ENCODE data around the gene LARP6. TPM values are rescaled to one million over a fixed set of nuclear protein-coding genes. Genes with fewer than 3 reads are reported as not detected.
"Not testable (repeated sequence)": the region's sequence is repeated elsewhere in the genome, so short reads cannot be mapped to it uniquely, and the experiment has no call there.

Gene LARP6
- total RNA-seq, 1 experiment from 2014 or later, result 66.3 TPM

- ChIA-PET CTCF (interaction anchor here (0.6 to 1.6 kb wide), 9 partner anchors 22 to 1134 kb away, joined by 4 to 11 read pairs (median 4); no protein-coding TSS in a partner anchor), POLR2A (interaction anchor here (0.6 to 1.3 kb wide), 7 partner anchors 11 to 125 kb away, joined by 3 to 7 read pairs (median 4); partner anchors contain the start of gene UACA)
- intact Hi-C loops (cut with micrococcal nuclease; ENCODE audit: unreplicated experiment), result loop anchor here (5.0 kb wide), 2 partner anchors 49 to 134 kb away; partner anchors contain the start of gene UACA
- DNase-seq (ENCODE audit: low read depth, low spot score), result no peak
- Histone ChIP-seq H3K9me3 (ENCODE audit: control insufficient read depth, insufficient read depth, low read depth, low read length) (no peaks in the 10 kb centered on the region; the same call in 1 of the 2 replicates), H3K36me3 (ENCODE audit: control insufficient read depth, insufficient read depth, low read length) (no peaks in the 10 kb centered on the region), H3K4me1 (ENCODE audit: control insufficient read depth, insufficient read depth, low read length) (peaks cover 30% of the 10 kb centered on the region), H3K27me3 (ENCODE audit: control insufficient read depth, insufficient read depth, low read length) (no peaks in the 10 kb centered on the region), H3K27ac (ENCODE audit: low read length) (peak overlapping the region; percentile 74), H3K4me3 (ENCODE audit: low read depth in 2 of 2, low read length in 2 of 2) (no peak overlapping the region)
- peak; percentile 37; the same call in 1 of the 2 replicates for ATAC-seq
- no peak for TF ChIP-seq CTCF (IDR thresholded peaks at IDR 0.05)
- no peak for TF ChIP-seq SIN3A (IDR thresholded peaks at IDR 0.05; ENCODE audit: borderline replicate concordance, insufficient read depth, low read depth, low read length)
- no peak for TF ChIP-seq POLR2AphosphoS5 (IDR thresholded peaks at IDR 0.05; ENCODE audit: low read depth, low read length)
- no peak for TF ChIP-seq TCF7L2 (IDR thresholded peaks at IDR 0.05; ENCODE audit: low read depth, low read length)
- TF ChIP-seq REST (IDR thresholded peaks at IDR 0.05; ENCODE audit: insufficient read depth in 1 of 2, low read depth in 2 of 2, low read length in 1 of 2), result no peak
- no TSS peak for BruUV-seq (replicated peaks)
- in situ Hi-C loops (cut with HindIII; ENCODE audit: low pct_unique_long_range_greater_than_20kb, low sequenced_read_pairs), result no loop called here
Measured at GRCh38 chr15:70810916-70811578, 42.9 kb downstream of the LARP6 start.

- in situ Hi-C loops (cut with HindIII; ENCODE audit: low pct_unique_long_range_greater_than_20kb, low sequenced_read_pairs) (no loop called here), intact Hi-C loops (cut with micrococcal nuclease; ENCODE audit: unreplicated experiment) (no loop called here)
- Histone ChIP-seq H3K27ac (ENCODE audit: low read length) (peak overlapping the region; percentile 65), H3K9me3 (ENCODE audit: control insufficient read depth, insufficient read depth, low read depth, low read length) (no peaks in the 10 kb centered on the region; the same call in 1 of the 2 replicates), H3K4me3 (ENCODE audit: low read depth in 2 of 2, low read length in 2 of 2) (no peak overlapping the region), H3K27me3 (ENCODE audit: control insufficient read depth, insufficient read depth, low read length) (no peaks in the 10 kb centered on the region), H3K4me1 (ENCODE audit: control insufficient read depth, insufficient read depth, low read length) (peaks cover 22% of the 10 kb centered on the region), H3K36me3 (ENCODE audit: control insufficient read depth, insufficient read depth, low read length) (no peaks in the 10 kb centered on the region)
- ChIA-PET POLR2A (interaction anchor here (1.1 kb wide), 1 partner anchor 8 kb away, joined by 3 read pairs; no protein-coding TSS in a partner anchor), CTCF (no interaction called here)
- no peak for DNase-seq (ENCODE audit: low read depth, low spot score)
- TF ChIP-seq POLR2AphosphoS5 (IDR thresholded peaks at IDR 0.05; ENCODE audit: low read depth, low read length), result no peak
- TF ChIP-seq TCF7L2 (IDR thresholded peaks at IDR 0.05; ENCODE audit: low read depth, low read length), result no peak
- no peak for TF ChIP-seq REST (IDR thresholded peaks at IDR 0.05; ENCODE audit: insufficient read depth in 1 of 2, low read depth in 2 of 2, low read length in 1 of 2)
- no peak for TF ChIP-seq SIN3A (IDR thresholded peaks at IDR 0.05; ENCODE audit: borderline replicate concordance, insufficient read depth, low read depth, low read length)
- no peak for TF ChIP-seq CTCF (IDR thresholded peaks at IDR 0.05)
- BruUV-seq (replicated peaks), result no TSS peak
- ATAC-seq, result no peak
Measured at GRCh38 chr15:70806992-70807712, 46.8 kb downstream of the LARP6 start.

- H3K9me3 ChIP-seq (ENCODE audit: control insufficient read depth, insufficient read depth, low read depth, low read length); ATAC-seq; H3K27ac ChIP-seq (ENCODE audit: low read length); in situ Hi-C loops (cut with HindIII; ENCODE audit: low pct_unique_long_range_greater_than_20kb, low sequenced_read_pairs); H3K27me3 ChIP-seq (ENCODE audit: control insufficient read depth, insufficient read depth, low read length); DNase-seq (ENCODE audit: low read depth, low spot score); H3K36me3 ChIP-seq (ENCODE audit: control insufficient read depth, insufficient read depth, low read length); H3K4me3 ChIP-seq (ENCODE audit: low read depth in 2 of 2, low read length in 2 of 2); POLR2A ChIA-PET; intact Hi-C loops (cut with micrococcal nuclease; ENCODE audit: unreplicated experiment); CTCF ChIA-PET; BruUV-seq (replicated peaks): not testable (repeated sequence)
- H3K4me1 ChIP-seq (ENCODE audit: control insufficient read depth, insufficient read depth, low read length), result peaks cover 27% of the 10 kb centered on the region
Measured at GRCh38 chr15:70804388-70804787, 49.6 kb downstream of the LARP6 start.
